ENCODE measurements around the gene DYNC1I1. TPM values are rescaled to one million over a fixed set of nuclear protein-coding genes. Genes with fewer than 3 reads are reported as not detected.

Gene DYNC1I1
- total and polyA plus RNA-seq, 2 of the 4 experiments (the other 2 are of a cell fraction) = under 0.01 to 0.15 TPM

DNA sequence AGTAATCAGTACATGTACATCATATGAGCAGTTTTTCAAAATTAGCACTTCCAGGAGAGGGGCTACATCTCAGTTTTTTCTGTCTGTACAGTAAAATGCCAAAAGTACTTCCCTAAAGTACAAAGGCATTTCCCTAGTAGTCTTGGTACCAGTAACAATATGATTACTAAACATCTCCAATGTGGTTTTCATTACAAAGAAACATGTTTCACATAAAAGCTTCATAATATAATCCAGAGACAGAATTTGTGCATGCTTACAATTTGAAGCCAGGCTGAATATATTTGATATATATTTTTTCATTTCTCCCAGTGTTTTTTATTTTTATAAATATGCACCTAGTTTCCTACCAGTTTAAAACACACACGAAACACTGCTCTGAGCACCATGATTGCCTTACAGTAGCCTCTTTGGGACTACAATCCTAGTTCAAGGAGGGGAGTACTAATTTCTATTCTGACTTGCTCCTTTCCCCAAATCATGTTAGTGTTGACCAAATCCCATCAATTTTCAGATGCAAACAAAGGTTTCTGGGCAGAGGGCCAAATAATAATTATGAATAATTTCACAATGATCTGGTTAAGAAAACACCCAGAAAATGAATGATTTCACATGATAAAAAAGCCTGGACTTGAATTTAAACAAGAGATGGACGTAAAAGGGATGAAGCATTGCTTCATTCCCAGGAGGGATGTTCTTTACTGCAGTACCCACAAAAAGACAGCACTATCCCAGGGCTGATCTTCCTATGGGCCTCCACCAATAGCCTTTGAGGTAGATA lies 348.3 kb downstream of the DYNC1I1 start:
- CTCF ChIA-PET = no interaction called here
- H3K36me3 ChIP-seq (ENCODE audit: control insufficient read depth, insufficient read depth, low read length) = peaks cover 4% of the 10 kb centered on the region
- POLR2A ChIA-PET (ENCODE audit: unreplicated experiment) = no interaction called here
- no peak overlapping the region for H2BK5ac ChIP-seq (ENCODE audit: low read depth, low read length, poor library complexity, severe bottlenecking)
- no peaks in the 10 kb centered on the region for H3K27me3 ChIP-seq (ENCODE audit: control insufficient read depth, insufficient read depth, low read length)
- H3K56ac ChIP-seq (ENCODE audit: extremely low read depth, insufficient read depth, low read length) = no peak overlapping the region
- H3K4me3 ChIP-seq (ENCODE audit: insufficient read depth, low read depth, low read length) = no peak overlapping the region
- H2AK5ac ChIP-seq (ENCODE audit: low read depth, low read length) = no peak overlapping the region
- no peak overlapping the region for H3K4ac ChIP-seq (ENCODE audit: low read depth, low read length)
- no peak overlapping the region for H2BK120ac ChIP-seq (ENCODE audit: low read depth, low read length)
- no peak overlapping the region for H3K4me2 ChIP-seq (ENCODE audit: low read depth, low read length)
- no peak overlapping the region for H4K5ac ChIP-seq (ENCODE audit: low read depth, low read length)
- H3K9me1 ChIP-seq (ENCODE audit: insufficient read depth, low read length) = no peaks in the 10 kb centered on the region
- H4K8ac ChIP-seq (ENCODE audit: low read depth in 2 of 2, low read length in 2 of 2) = no peak overlapping the region
- TF ChIP-seq POLR2A (IDR thresholded peaks at IDR 0.05; ENCODE audit: low read depth, low read length) (no peak), CEBPB (IDR thresholded peaks at IDR 0.05; ENCODE audit: low read depth, low read length) (no peak), BHLHE40 (IDR thresholded peaks at IDR 0.05; ENCODE audit: low read depth, low read length) (no peak), MXI1 (IDR thresholded peaks at IDR 0.05; ENCODE audit: borderline replicate concordance, low read depth, low read length) (no peak), SMC3 (IDR thresholded peaks at IDR 0.05; ENCODE audit: low read depth, low read length) (no peak), MAFK (IDR thresholded peaks at IDR 0.05; ENCODE audit: low read depth, low read length) (no peak), NFE2L2 (IDR thresholded peaks at IDR 0.05; ENCODE audit: low read depth, low read length) (no peak), FOS (IDR thresholded peaks at IDR 0.05; ENCODE audit: low read depth, low read length) (no peak), RAD21 (IDR thresholded peaks at IDR 0.05; ENCODE audit: low read length) (no peak)
- TF ChIP-seq, protein P1, sequence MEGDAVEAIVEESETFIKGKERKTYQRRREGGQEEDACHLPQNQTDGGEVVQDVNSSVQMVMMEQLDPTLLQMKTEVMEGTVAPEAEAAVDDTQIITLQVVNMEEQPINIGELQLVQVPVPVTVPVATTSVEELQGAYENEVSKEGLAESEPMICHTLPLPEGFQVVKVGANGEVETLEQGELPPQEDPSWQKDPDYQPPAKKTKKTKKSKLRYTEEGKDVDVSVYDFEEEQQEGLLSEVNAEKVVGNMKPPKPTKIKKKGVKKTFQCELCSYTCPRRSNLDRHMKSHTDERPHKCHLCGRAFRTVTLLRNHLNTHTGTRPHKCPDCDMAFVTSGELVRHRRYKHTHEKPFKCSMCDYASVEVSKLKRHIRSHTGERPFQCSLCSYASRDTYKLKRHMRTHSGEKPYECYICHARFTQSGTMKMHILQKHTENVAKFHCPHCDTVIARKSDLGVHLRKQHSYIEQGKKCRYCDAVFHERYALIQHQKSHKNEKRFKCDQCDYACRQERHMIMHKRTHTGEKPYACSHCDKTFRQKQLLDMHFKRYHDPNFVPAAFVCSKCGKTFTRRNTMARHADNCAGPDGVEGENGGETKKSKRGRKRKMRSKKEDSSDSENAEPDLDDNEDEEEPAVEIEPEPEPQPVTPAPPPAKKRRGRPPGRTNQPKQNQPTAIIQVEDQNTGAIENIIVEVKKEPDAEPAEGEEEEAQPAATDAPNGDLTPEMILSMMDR (conservative IDR thresholded peaks at IDR 0.05; ENCODE audit: low read depth, low read length) = no peak
- TF ChIP-seq, protein P2, sequence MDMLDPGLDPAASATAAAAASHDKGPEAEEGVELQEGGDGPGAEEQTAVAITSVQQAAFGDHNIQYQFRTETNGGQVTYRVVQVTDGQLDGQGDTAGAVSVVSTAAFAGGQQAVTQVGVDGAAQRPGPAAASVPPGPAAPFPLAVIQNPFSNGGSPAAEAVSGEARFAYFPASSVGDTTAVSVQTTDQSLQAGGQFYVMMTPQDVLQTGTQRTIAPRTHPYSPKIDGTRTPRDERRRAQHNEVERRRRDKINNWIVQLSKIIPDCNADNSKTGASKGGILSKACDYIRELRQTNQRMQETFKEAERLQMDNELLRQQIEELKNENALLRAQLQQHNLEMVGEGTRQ (IDR thresholded peaks at IDR 0.05; ENCODE audit: low read depth, low read length) = no peak
- no peak overlapping the region for H2AK9ac ChIP-seq (replicated peaks; ENCODE audit: low read depth, low read length, poor library complexity)
- H3K14ac ChIP-seq (replicated peaks; ENCODE audit: low read depth, low read length) = no peak overlapping the region
- dilution Hi-C loops (cut with HindIII; ENCODE audit: low sequenced_read_pairs, unreplicated experiment) (no loop called here), intact Hi-C loops (cut with micrococcal nuclease) (no loop called here), in situ Hi-C loops (cut with MboI; ENCODE audit: low sequenced_read_pairs) (no loop called here)
- WGBS, 2 experiments (ENCODE audit: extremely low coverage in 2 of 2, insufficient read length in 1 of 2) = no CpG with 5 or more reads among the region's 2 CpGs
- H3K79me1 ChIP-seq (ENCODE audit: low read depth in 1 of 2, low read length in 2 of 2) = no peaks in the 10 kb centered on the region
- H4K91ac ChIP-seq (ENCODE audit: insufficient read depth, low read depth, low read length) = no peak overlapping the region
- no peaks in the 10 kb centered on the region for H3K4me1 ChIP-seq (ENCODE audit: control insufficient read depth, insufficient read depth, low read length)
- H2AFZ ChIP-seq (replicated peaks; ENCODE audit: low read length, poor library complexity) = no peak overlapping the region
- H3K18ac ChIP-seq (ENCODE audit: low read depth, low read length) = no peak overlapping the region
- H3K23ac ChIP-seq (ENCODE audit: low read depth, low read length) = no peak overlapping the region
- ATAC-seq (ENCODE audit: low read depth) (no peak), DNase-seq (no peak)
- no peak overlapping the region for H2BK15ac ChIP-seq (ENCODE audit: low read depth, low read length)
- H3K9me3 ChIP-seq (ENCODE audit: control insufficient read depth, insufficient read depth, low read length) = no peaks in the 10 kb centered on the region
- H3K9ac ChIP-seq (ENCODE audit: low read depth, low read length) = no peak overlapping the region
- BruUV-seq (replicated peaks) = TSS peak; percentile 75
- no peak overlapping the region for H3K27ac ChIP-seq (ENCODE audit: insufficient read depth, low read length)
- no peaks in the 10 kb centered on the region for H4K20me1 ChIP-seq (ENCODE audit: insufficient read depth, low read length)
- H2BK20ac ChIP-seq (ENCODE audit: low read depth, low read length) = no peak overlapping the region
